Measurements from ENCODE around the gene NCK2.

Gene NCK2

DNA sequence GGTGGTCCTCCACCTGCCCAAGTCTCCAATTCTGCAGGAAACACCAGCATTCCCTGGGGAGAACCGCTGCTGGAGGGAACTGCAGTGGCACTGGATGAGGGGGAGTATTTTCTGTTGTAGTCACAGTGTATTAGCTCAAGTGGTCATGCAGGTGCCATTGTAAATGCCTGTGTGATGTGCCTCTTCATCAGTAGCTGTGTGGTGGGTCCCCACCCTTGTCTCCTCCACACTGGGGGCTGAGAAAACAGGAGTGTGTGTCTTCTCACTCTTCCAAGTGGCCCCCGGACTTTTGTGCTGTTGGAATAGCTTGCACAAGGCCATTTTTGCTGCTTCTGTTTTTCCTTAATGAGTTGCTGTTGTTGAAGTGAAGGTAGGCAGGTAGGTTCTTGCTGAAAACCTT, 8.7 kb downstream of the NCK2 start:
- no peak overlapping the region for H2AFZ ChIP-seq (ENCODE audit: low read depth, low read length, severe bottlenecking)
- TF ChIP-seq EZH2phosphoT487 (conservative IDR thresholded peaks at IDR 0.05; ENCODE audit: low read length) = no peak
- TF ChIP-seq, protein P1, sequence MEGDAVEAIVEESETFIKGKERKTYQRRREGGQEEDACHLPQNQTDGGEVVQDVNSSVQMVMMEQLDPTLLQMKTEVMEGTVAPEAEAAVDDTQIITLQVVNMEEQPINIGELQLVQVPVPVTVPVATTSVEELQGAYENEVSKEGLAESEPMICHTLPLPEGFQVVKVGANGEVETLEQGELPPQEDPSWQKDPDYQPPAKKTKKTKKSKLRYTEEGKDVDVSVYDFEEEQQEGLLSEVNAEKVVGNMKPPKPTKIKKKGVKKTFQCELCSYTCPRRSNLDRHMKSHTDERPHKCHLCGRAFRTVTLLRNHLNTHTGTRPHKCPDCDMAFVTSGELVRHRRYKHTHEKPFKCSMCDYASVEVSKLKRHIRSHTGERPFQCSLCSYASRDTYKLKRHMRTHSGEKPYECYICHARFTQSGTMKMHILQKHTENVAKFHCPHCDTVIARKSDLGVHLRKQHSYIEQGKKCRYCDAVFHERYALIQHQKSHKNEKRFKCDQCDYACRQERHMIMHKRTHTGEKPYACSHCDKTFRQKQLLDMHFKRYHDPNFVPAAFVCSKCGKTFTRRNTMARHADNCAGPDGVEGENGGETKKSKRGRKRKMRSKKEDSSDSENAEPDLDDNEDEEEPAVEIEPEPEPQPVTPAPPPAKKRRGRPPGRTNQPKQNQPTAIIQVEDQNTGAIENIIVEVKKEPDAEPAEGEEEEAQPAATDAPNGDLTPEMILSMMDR (IDR thresholded peaks at IDR 0.05; ENCODE audit: insufficient read depth, low read length, poor library complexity, severe bottlenecking) = no peak
- no peaks in the 10 kb centered on the region for H3K36me3 ChIP-seq (ENCODE audit: low read length)
- no peak overlapping the region for H3K4me3 ChIP-seq (ENCODE audit: insufficient read depth, low read length, poor library complexity, severe bottlenecking)
- H3K79me2 ChIP-seq (ENCODE audit: insufficient read depth, low read length) = no peaks in the 10 kb centered on the region
- no peak overlapping the region for H3K9ac ChIP-seq (ENCODE audit: low read length)
- H3K4me2 ChIP-seq (ENCODE audit: low read depth, low read length, poor library complexity, severe bottlenecking) = no peak overlapping the region
- no peak overlapping the region for H3K27ac ChIP-seq (ENCODE audit: low read depth, low read length)
- H4K20me1 ChIP-seq (ENCODE audit: low read depth, low read length) = no peaks in the 10 kb centered on the region
- H3F3A ChIP-seq (ENCODE audit: insufficient read depth) = no peaks in the 10 kb centered on the region
- no peaks in the 10 kb centered on the region for H3K27me3 ChIP-seq (ENCODE audit: low read length)
- H3K9me3 ChIP-seq (ENCODE audit: insufficient read depth, low read length) = no peaks in the 10 kb centered on the region
- H3K9me2 ChIP-seq (replicated peaks; ENCODE audit: insufficient read depth, low read length) = no peaks in the 10 kb centered on the region

DNA sequence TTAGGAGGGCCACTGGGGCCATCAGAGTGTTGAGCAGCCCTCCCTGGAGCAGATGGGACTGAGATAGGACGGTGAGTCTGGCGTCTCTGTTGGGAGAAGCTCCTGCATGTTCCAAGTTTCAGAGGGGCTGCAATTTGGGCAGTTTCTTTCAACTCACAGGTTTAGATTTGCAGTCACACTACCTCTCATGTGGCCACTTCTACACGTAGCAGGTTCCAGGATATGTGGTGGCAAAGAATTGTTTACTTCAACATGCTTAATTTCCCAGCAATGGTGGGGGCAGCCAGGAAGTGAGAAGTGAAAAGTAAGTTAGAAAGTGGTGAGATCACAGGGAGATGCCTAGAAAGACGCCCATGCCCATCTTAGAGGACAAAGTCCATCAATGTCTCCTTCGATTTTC, 9.3 kb downstream of the NCK2 start:
- no peaks in the 10 kb centered on the region for H3K9me2 ChIP-seq (replicated peaks; ENCODE audit: insufficient read depth, low read length)
- no peaks in the 10 kb centered on the region for H4K20me1 ChIP-seq (ENCODE audit: low read depth, low read length)
- H3F3A ChIP-seq (ENCODE audit: insufficient read depth) = no peaks in the 10 kb centered on the region
- H3K27me3 ChIP-seq (ENCODE audit: low read length) = no peaks in the 10 kb centered on the region
- H3K4me2 ChIP-seq (ENCODE audit: low read depth, low read length, poor library complexity, severe bottlenecking) = no peak overlapping the region
- H3K27ac ChIP-seq (ENCODE audit: low read depth, low read length) = no peak overlapping the region
- no peaks in the 10 kb centered on the region for H3K79me2 ChIP-seq (ENCODE audit: insufficient read depth, low read length)
- H3K9ac ChIP-seq (ENCODE audit: low read length) = no peak overlapping the region
- H2AFZ ChIP-seq (ENCODE audit: low read depth, low read length, severe bottlenecking) = no peak overlapping the region
- no peak for TF ChIP-seq EZH2phosphoT487 (conservative IDR thresholded peaks at IDR 0.05; ENCODE audit: low read length)
- no peaks in the 10 kb centered on the region for H3K9me3 ChIP-seq (ENCODE audit: insufficient read depth, low read length)
- no peak overlapping the region for H3K4me3 ChIP-seq (ENCODE audit: insufficient read depth, low read length, poor library complexity, severe bottlenecking)
- no peaks in the 10 kb centered on the region for H3K36me3 ChIP-seq (ENCODE audit: low read length)

DNA sequence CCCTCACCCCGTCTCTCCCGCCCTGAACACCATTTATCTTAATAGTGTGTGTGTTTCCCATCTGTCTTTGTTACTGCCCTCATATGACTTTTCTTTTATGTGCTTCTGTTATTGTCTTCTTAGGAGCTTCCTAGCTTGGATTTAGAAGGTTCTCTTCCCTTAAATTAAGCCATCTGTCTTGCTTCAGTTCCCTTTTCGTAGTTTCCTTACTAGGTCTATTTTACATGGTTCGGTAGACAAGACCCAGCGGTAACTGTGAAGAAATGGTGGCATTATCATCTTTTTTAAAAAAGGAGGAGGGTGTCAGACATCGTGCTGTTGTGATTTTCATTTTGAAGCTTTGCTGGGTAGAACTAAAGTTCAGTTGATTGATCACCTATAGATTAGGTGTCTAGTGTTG, 10.3 kb downstream of the NCK2 start:
- no peak overlapping the region for H3K4me3 ChIP-seq (ENCODE audit: insufficient read depth, low read length, poor library complexity, severe bottlenecking)
- TF ChIP-seq EZH2phosphoT487 (conservative IDR thresholded peaks at IDR 0.05; ENCODE audit: low read length) = no peak
- TF ChIP-seq, protein P1 (IDR thresholded peaks at IDR 0.05; ENCODE audit: insufficient read depth, low read length, poor library complexity, severe bottlenecking) = no peak
- no peaks in the 10 kb centered on the region for H3K36me3 ChIP-seq (ENCODE audit: low read length)
- no peaks in the 10 kb centered on the region for H4K20me1 ChIP-seq (ENCODE audit: low read depth, low read length)
- H3K9me3 ChIP-seq (ENCODE audit: insufficient read depth, low read length) = no peaks in the 10 kb centered on the region
- H2AFZ ChIP-seq (ENCODE audit: low read depth, low read length, severe bottlenecking) = no peak overlapping the region
- H3K79me2 ChIP-seq (ENCODE audit: insufficient read depth, low read length) = no peaks in the 10 kb centered on the region
- no peaks in the 10 kb centered on the region for H3F3A ChIP-seq (ENCODE audit: insufficient read depth)
- no peaks in the 10 kb centered on the region for H3K9me2 ChIP-seq (replicated peaks; ENCODE audit: insufficient read depth, low read length)
- no peak overlapping the region for H3K9ac ChIP-seq (ENCODE audit: low read length)
- no peak overlapping the region for H3K4me2 ChIP-seq (ENCODE audit: low read depth, low read length, poor library complexity, severe bottlenecking)
- H3K27me3 ChIP-seq (ENCODE audit: low read length) = no peaks in the 10 kb centered on the region
- H3K27ac ChIP-seq (ENCODE audit: low read depth, low read length) = no peak overlapping the region

DNA sequence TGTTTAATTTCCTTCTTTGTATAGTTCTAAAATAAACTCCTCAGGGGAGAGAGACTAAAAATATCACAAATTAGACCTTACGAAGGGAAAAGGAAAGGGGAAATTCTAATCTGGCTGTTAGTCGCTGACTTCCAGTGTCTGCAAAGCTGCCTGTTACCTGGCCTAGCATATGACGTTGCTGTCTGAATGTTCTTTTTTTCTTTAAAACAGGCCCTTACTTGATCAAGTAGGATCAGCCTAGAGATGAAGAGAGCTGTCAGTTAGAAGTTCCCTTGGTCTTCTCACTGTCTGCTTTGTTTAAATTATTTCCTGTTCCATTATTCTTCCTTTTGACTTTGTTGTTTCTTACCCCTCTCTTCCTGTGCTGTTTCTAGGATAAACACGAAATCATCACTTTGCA, 11.2 kb downstream of the NCK2 start:
- Histone ChIP-seq H3K9me3 (ENCODE audit: insufficient read depth, low read length) (no peaks in the 10 kb centered on the region), H3K79me2 (ENCODE audit: insufficient read depth, low read length) (no peaks in the 10 kb centered on the region), H3K27me3 (ENCODE audit: low read length) (no peaks in the 10 kb centered on the region), H2AFZ (ENCODE audit: low read depth, low read length, severe bottlenecking) (no peak overlapping the region), H3K9ac (ENCODE audit: low read length) (no peak overlapping the region), H3K27ac (ENCODE audit: low read depth, low read length) (no peak overlapping the region), H3K4me2 (ENCODE audit: low read depth, low read length, poor library complexity, severe bottlenecking) (no peak overlapping the region), H3K4me3 (ENCODE audit: insufficient read depth, low read length, poor library complexity, severe bottlenecking) (no peak overlapping the region), H4K20me1 (ENCODE audit: low read depth, low read length) (no peaks in the 10 kb centered on the region), H3K9me2 (replicated peaks; ENCODE audit: insufficient read depth, low read length) (no peaks in the 10 kb centered on the region), H3K36me3 (ENCODE audit: low read length) (no peaks in the 10 kb centered on the region), H3F3A (ENCODE audit: insufficient read depth) (no peaks in the 10 kb centered on the region)
- TF ChIP-seq, protein P1 (IDR thresholded peaks at IDR 0.05; ENCODE audit: insufficient read depth, low read length, poor library complexity, severe bottlenecking) = no peak
- TF ChIP-seq EZH2phosphoT487 (conservative IDR thresholded peaks at IDR 0.05; ENCODE audit: low read length) = no peak
